DOHH2 (cell line): ENCODE results near the gene UBE3A.

Experiments
- H3F3A ChIP-seq: fragments of 200-600 bp; sonication (generic), shearing (Covaris generic); 2 replicates; pipeline ENCODE4 v1.6.0; 2016; ENCODE audit warnings: antibody characterized with exemption, mild to moderate bottlenecking; ENCODE audit not compliant: control insufficient read depth, insufficient read depth
- H3K27ac ChIP-seq: fragments of 200-600 bp; sonication (generic); 2 replicates; pipeline ENCODE4 v1.5.1; 2014; ENCODE audit warnings: low read depth, mild to moderate bottlenecking, low read length, moderate library complexity
- H3K27me3 ChIP-seq: fragments of 200-600 bp; sonication (generic); 2 replicates; pipeline ENCODE4 v1.6.1; 2014; ENCODE audit warnings: mild to moderate bottlenecking, low read length, mixed read lengths; ENCODE audit not compliant: control insufficient read depth
- H3K36me3 ChIP-seq: fragments of 200-600 bp; sonication (generic); 2 replicates; pipeline ENCODE4 v1.6.1; 2014; ENCODE audit warnings: mild to moderate bottlenecking, low read length, moderate library complexity, mixed read lengths; ENCODE audit not compliant: control insufficient read depth
- H3K4me1 ChIP-seq: fragments of 200-600 bp; sonication (generic); 2 replicates; pipeline ENCODE4 v1.6.1; 2014; ENCODE audit warnings: mild to moderate bottlenecking, low read length, mixed read lengths; ENCODE audit not compliant: control insufficient read depth
- H3K4me2 ChIP-seq: fragments of 200-600 bp; sonication (generic); 2 replicates; pipeline ENCODE4 v1.6.0; 2014; ENCODE audit warnings: mild to moderate bottlenecking, low read length, moderate library complexity
- H3K4me3 ChIP-seq: fragments of 200-600 bp; sonication (generic); 2 replicates; pipeline ENCODE4 v1.5.1; 2014; ENCODE audit warnings: mild to moderate bottlenecking, low read length, mixed read lengths
- H3K79me2 ChIP-seq: fragments of 200-600 bp; sonication (generic); 2 replicates; pipeline ENCODE4 v1.6.1; 2014; ENCODE audit warnings: mild to moderate bottlenecking, low read length, mixed read lengths; ENCODE audit not compliant: control insufficient read depth
- H3K9me2 ChIP-seq: fragments of 200-600 bp; sonication (generic); replicated peaks from 2 replicates; pipeline ENCODE4 v1.6.1; 2014; ENCODE audit warnings: mild to moderate bottlenecking, low read length, mixed read lengths; ENCODE audit not compliant: control insufficient read depth
- H3K9me3 ChIP-seq: fragments of 200-600 bp; sonication (generic); 2 replicates; pipeline ENCODE4 v1.6.1; 2014; ENCODE audit warnings: antibody characterized with exemption, low read length, mixed read lengths; ENCODE audit not compliant: control insufficient read depth, insufficient read depth
- H4K20me1 ChIP-seq: fragments of 200-600 bp; sonication (generic); 2 replicates; pipeline ENCODE4 v1.6.0; 2014; ENCODE audit warnings: low read depth, mild to moderate bottlenecking, antibody characterized with exemption, low read length, moderate library complexity; ENCODE audit not compliant: control insufficient read depth, insufficient read depth
- EZH2phosphoT487 ChIP-seq: fragments of 200-600 bp; sonication (generic); IDR thresholded peaks from 2 replicates; pipeline ENCODE4 v1.6.1; 2017; ENCODE audit warnings: borderline replicate concordance, mild to moderate bottlenecking, antibody characterized with exemption, low read length, moderate library complexity, mixed read lengths
- TF ChIP-seq, protein P1 (sequence below): fragments of 200-600 bp; sonication (generic); IDR thresholded peaks from one replicate; pipeline ENCODE4 v1.5.1; 2014; ENCODE audit warnings: antibody characterized with exemption, mild to moderate bottlenecking, low read depth, low read length; ENCODE audit not compliant: poor library complexity, severe bottlenecking

Gene UBE3A

DNA sequence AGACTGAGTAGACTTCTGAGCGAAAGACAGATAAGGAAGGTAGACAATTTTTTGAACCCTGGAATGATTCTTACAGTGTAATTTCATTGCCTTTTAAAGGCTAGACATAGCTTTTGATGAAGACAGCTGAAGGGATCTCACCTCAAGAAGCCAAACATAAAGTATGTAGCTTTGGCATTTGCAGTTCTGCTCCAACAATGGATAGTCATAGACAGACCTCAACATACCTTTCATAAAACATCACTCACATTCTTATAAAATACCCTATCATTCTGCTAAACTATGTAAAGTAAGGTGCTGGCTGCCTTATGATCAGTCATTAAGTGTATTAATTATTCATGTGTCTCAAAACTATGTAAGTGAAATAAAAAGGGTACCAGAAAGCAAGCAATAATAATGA, 70.0 kb downstream of the UBE3A start:
- TF ChIP-seq EZH2phosphoT487: no peak
- TF ChIP-seq, protein P1, sequence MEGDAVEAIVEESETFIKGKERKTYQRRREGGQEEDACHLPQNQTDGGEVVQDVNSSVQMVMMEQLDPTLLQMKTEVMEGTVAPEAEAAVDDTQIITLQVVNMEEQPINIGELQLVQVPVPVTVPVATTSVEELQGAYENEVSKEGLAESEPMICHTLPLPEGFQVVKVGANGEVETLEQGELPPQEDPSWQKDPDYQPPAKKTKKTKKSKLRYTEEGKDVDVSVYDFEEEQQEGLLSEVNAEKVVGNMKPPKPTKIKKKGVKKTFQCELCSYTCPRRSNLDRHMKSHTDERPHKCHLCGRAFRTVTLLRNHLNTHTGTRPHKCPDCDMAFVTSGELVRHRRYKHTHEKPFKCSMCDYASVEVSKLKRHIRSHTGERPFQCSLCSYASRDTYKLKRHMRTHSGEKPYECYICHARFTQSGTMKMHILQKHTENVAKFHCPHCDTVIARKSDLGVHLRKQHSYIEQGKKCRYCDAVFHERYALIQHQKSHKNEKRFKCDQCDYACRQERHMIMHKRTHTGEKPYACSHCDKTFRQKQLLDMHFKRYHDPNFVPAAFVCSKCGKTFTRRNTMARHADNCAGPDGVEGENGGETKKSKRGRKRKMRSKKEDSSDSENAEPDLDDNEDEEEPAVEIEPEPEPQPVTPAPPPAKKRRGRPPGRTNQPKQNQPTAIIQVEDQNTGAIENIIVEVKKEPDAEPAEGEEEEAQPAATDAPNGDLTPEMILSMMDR: no peak
- Histone ChIP-seq H3K9me3 (no peaks in the 10 kb centered on the region), H3K4me3 (no peak overlapping the region), H3K79me2 (peaks cover 77% of the 10 kb centered on the region), H3F3A (no peaks in the 10 kb centered on the region), H3K27me3 (no peaks in the 10 kb centered on the region), H3K4me2 (no peak overlapping the region), H4K20me1 (no peaks in the 10 kb centered on the region), H3K9me2 (no peaks in the 10 kb centered on the region), H3K36me3 (peaks cover 75% of the 10 kb centered on the region), H3K4me1 (no peaks in the 10 kb centered on the region), H3K27ac (no peak overlapping the region)

DNA sequence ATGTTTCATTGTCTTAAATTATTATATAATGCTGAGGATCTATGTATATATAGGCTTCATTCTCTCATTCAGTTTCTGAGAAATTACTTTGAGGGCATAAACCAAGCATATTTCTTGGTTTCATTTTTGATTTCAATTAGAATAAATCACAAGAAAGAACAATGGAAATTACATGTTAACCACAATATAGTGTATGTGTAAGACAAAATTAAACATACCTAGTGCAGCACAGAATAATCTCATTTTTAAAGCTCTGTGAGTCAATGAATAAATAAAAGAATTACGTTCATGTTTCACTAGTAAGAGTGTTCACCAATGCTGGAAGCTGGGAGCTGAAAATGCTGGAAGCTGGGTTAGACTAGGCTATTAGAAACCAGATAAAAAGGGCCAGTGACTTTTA, 72.8 kb downstream of the UBE3A start:
- Histone ChIP-seq H3K4me1 (no peaks in the 10 kb centered on the region), H3K9me3 (no peaks in the 10 kb centered on the region), H3F3A (no peaks in the 10 kb centered on the region), H3K9me2 (no peaks in the 10 kb centered on the region), H3K27ac (no peak overlapping the region), H3K79me2 (peaks cover 81% of the 10 kb centered on the region), H3K4me3 (no peak overlapping the region), H4K20me1 (no peaks in the 10 kb centered on the region), H3K36me3 (peaks cover 72% of the 10 kb centered on the region), H3K27me3 (no peaks in the 10 kb centered on the region), H3K4me2 (no peak overlapping the region)
- TF ChIP-seq, protein P1: no peak
- TF ChIP-seq EZH2phosphoT487: no peak

- H3K79me2 ChIP-seq: peaks cover 52% of the 10 kb centered on the region
Measured at GRCh38 chr15:25362545-25362944, 76.3 kb downstream of the UBE3A start.

More at GRCh38 chr15:25362545-25362944, 76.3 kb downstream of the UBE3A start:
- Histone ChIP-seq H3F3A (no peaks in the 10 kb centered on the region), H3K4me3 (no peak overlapping the region), H3K27me3 (no peaks in the 10 kb centered on the region), H3K36me3 (peaks cover 72% of the 10 kb centered on the region), H3K4me1 (no peaks in the 10 kb centered on the region), H3K4me2 (no peak overlapping the region), H4K20me1 (no peaks in the 10 kb centered on the region), H3K9me3 (no peaks in the 10 kb centered on the region), H3K27ac (no peak overlapping the region), H3K9me2 (no peaks in the 10 kb centered on the region)
- TF ChIP-seq EZH2phosphoT487: no peak
- TF ChIP-seq, protein P1: no peak
